Activated naive CD4-positive, alpha-beta T cell treated with anti-CD3 and anti-CD28 coated beads, Interleukin-2, amount 50 U/mL, for 24 hours (primary cell): Measurements from ENCODE around the gene ALDH1A3.
A peak's percentile ranks its signal among the peaks of the same experiment; 100 is the strongest.

Experiments used
- H3K27ac Mint-ChIP-seq: one replicate; pipeline ENCODE4 v1.8.0; 2021; ENCODE audit warnings: mild to moderate bottlenecking, mixed read lengths
- H3K27me3 Mint-ChIP-seq: one replicate; pipeline ENCODE4 v1.8.0; 2021; ENCODE audit warnings: mixed read lengths
- H3K36me3 Mint-ChIP-seq: one replicate; pipeline ENCODE4 v1.8.0; 2021; ENCODE audit warnings: mixed read lengths
- H3K4me1 Mint-ChIP-seq: one replicate; pipeline ENCODE4 v1.8.0; 2021; ENCODE audit warnings: mixed read lengths
- H3K4me3 Mint-ChIP-seq: one replicate; pipeline ENCODE4 v1.8.0; 2021; ENCODE audit warnings: mild to moderate bottlenecking, mixed read lengths
- H3K9me3 Mint-ChIP-seq: one replicate; pipeline ENCODE4 v1.8.0; 2021; ENCODE audit warnings: mixed read lengths

The ALDH1A3 gene

GRCh38 chr15:100919481-100920405 lies 40.1 kb downstream of the ALDH1A3 start:
- Mint-ChIP-seq H3K27ac (no peak overlapping the region), H3K36me3 (no peaks in the 10 kb centered on the region), H3K9me3 (no peaks in the 10 kb centered on the region), H3K27me3 (peaks cover 45% of the 10 kb centered on the region), H3K4me3 (peak overlapping the region; percentile 57), H3K4me1 (peaks cover 16% of the 10 kb centered on the region)

GRCh38 chr15:100920516-100921135 lies 41.0 kb downstream of the ALDH1A3 start:
- Mint-ChIP-seq H3K36me3 (no peaks in the 10 kb centered on the region), H3K4me3 (peak overlapping the region; percentile 57), H3K4me1 (peaks cover 16% of the 10 kb centered on the region), H3K27ac (peak overlapping the region; percentile 43), H3K9me3 (no peaks in the 10 kb centered on the region), H3K27me3 (peaks cover 42% of the 10 kb centered on the region)

- peaks cover 31% of the 10 kb centered on the region for H3K27me3 Mint-ChIP-seq
- peaks cover 16% of the 10 kb centered on the region for H3K4me1 Mint-ChIP-seq
- no peaks in the 10 kb centered on the region for H3K9me3 Mint-ChIP-seq
- H3K4me3 Mint-ChIP-seq, result no peak overlapping the region
- no peak overlapping the region for H3K27ac Mint-ChIP-seq
- H3K36me3 Mint-ChIP-seq, result no peaks in the 10 kb centered on the region
Observed at GRCh38 chr15:100922192-100923040, 42.8 kb downstream of the ALDH1A3 start.

GRCh38 chr15:100923076-100923475 lies 43.4 kb downstream of the ALDH1A3 start:
- H3K27me3 Mint-ChIP-seq, result peaks cover 29% of the 10 kb centered on the region
- H3K9me3 Mint-ChIP-seq, result no peaks in the 10 kb centered on the region
- no peak overlapping the region for H3K27ac Mint-ChIP-seq
- no peaks in the 10 kb centered on the region for H3K36me3 Mint-ChIP-seq
- no peak overlapping the region for H3K4me3 Mint-ChIP-seq
- H3K4me1 Mint-ChIP-seq, result peaks cover 16% of the 10 kb centered on the region

GRCh38 chr15:100923902-100924301 lies 44.3 kb downstream of the ALDH1A3 start:
- peaks cover 26% of the 10 kb centered on the region for H3K27me3 Mint-ChIP-seq
- no peak overlapping the region for H3K27ac Mint-ChIP-seq
- no peaks in the 10 kb centered on the region for H3K9me3 Mint-ChIP-seq
- no peak overlapping the region for H3K4me3 Mint-ChIP-seq
- H3K4me1 Mint-ChIP-seq, result peaks cover 10% of the 10 kb centered on the region
- H3K36me3 Mint-ChIP-seq, result no peaks in the 10 kb centered on the region

- Mint-ChIP-seq H3K36me3 (no peaks in the 10 kb centered on the region), H3K27ac (no peak overlapping the region), H3K4me1 (peaks cover 10% of the 10 kb centered on the region), H3K27me3 (peaks cover 26% of the 10 kb centered on the region), H3K4me3 (no peak overlapping the region), H3K9me3 (no peaks in the 10 kb centered on the region)
Observed at GRCh38 chr15:100924436-100924835, 44.8 kb downstream of the ALDH1A3 start.

GRCh38 chr15:100925480-100925879 lies 45.8 kb downstream of the ALDH1A3 start:
- Mint-ChIP-seq H3K9me3 (no peaks in the 10 kb centered on the region), H3K4me3 (no peak overlapping the region), H3K27ac (no peak overlapping the region), H3K27me3 (peaks cover 21% of the 10 kb centered on the region), H3K36me3 (no peaks in the 10 kb centered on the region), H3K4me1 (peaks cover 7% of the 10 kb centered on the region)

- Mint-ChIP-seq H3K27ac (no peak overlapping the region), H3K36me3 (no peaks in the 10 kb centered on the region), H3K9me3 (no peaks in the 10 kb centered on the region), H3K27me3 (peaks cover 13% of the 10 kb centered on the region), H3K4me3 (no peak overlapping the region), H3K4me1 (peaks cover 7% of the 10 kb centered on the region)
Observed at GRCh38 chr15:100926258-100926657, 46.6 kb downstream of the ALDH1A3 start.

- Mint-ChIP-seq H3K9me3 (no peaks in the 10 kb centered on the region), H3K36me3 (no peaks in the 10 kb centered on the region), H3K4me3 (no peak overlapping the region)
Observed at GRCh38 chr15:100926971-100927756, 47.5 kb downstream of the ALDH1A3 start.

GRCh38 chr15:100928632-100929280 lies 49.1 kb downstream of the ALDH1A3 start:
- H3K27me3 Mint-ChIP-seq, result peaks cover 4% of the 10 kb centered on the region
- no peaks in the 10 kb centered on the region for H3K4me1 Mint-ChIP-seq
- no peaks in the 10 kb centered on the region for H3K36me3 Mint-ChIP-seq
- no peak overlapping the region for H3K27ac Mint-ChIP-seq
- H3K9me3 Mint-ChIP-seq, result no peaks in the 10 kb centered on the region
- H3K4me3 Mint-ChIP-seq, result no peak overlapping the region

More at GRCh38 chr15:100926971-100927756, 47.5 kb downstream of the ALDH1A3 start:
- no peak overlapping the region for H3K27ac Mint-ChIP-seq
- peaks cover 7% of the 10 kb centered on the region for H3K4me1 Mint-ChIP-seq
- peaks cover 8% of the 10 kb centered on the region for H3K27me3 Mint-ChIP-seq

- no peak overlapping the region for H3K4me3 Mint-ChIP-seq
- peaks cover 2% of the 10 kb centered on the region for H3K27me3 Mint-ChIP-seq
- H3K4me1 Mint-ChIP-seq, result no peaks in the 10 kb centered on the region
- H3K27ac Mint-ChIP-seq, result no peak overlapping the region
- no peaks in the 10 kb centered on the region for H3K9me3 Mint-ChIP-seq
- no peaks in the 10 kb centered on the region for H3K36me3 Mint-ChIP-seq
Observed at GRCh38 chr15:100929641-100930042, 50.0 kb downstream of the ALDH1A3 start.

- H3K27me3 Mint-ChIP-seq, result peaks cover 2% of the 10 kb centered on the region
- no peaks in the 10 kb centered on the region for H3K9me3 Mint-ChIP-seq
- no peak overlapping the region for H3K4me3 Mint-ChIP-seq
- H3K36me3 Mint-ChIP-seq, result no peaks in the 10 kb centered on the region
- H3K4me1 Mint-ChIP-seq, result no peaks in the 10 kb centered on the region
- no peak overlapping the region for H3K27ac Mint-ChIP-seq
Observed at GRCh38 chr15:100930306-100930848, 50.7 kb downstream of the ALDH1A3 start.

GRCh38 chr15:100931143-100931890 lies 51.7 kb downstream of the ALDH1A3 start:
- Mint-ChIP-seq H3K27me3 (peaks cover 2% of the 10 kb centered on the region), H3K27ac (no peak overlapping the region), H3K9me3 (no peaks in the 10 kb centered on the region), H3K4me3 (no peak overlapping the region), H3K36me3 (no peaks in the 10 kb centered on the region), H3K4me1 (no peaks in the 10 kb centered on the region)
